Measurements from ENCODE around the gene MRPL40. TPM values are rescaled to one million over a fixed set of nuclear protein-coding genes. Genes with fewer than 3 reads are reported as not detected.
A peak's percentile ranks its signal among the peaks of the same experiment; 100 is the strongest.

Gene MRPL40
- total and polyA plus RNA-seq, 2 donors (not counting 1 experiment from before 2014, with no cell fraction given) = 44.4 to 44.8 TPM

GRCh38 chr22:19406846-19407245 is 25.5 kb upstream of the MRPL40 start:
- no peak overlapping the region for H3K9ac ChIP-seq (ENCODE audit: insufficient read depth, low read length)
- no peaks in the 10 kb centered on the region for H3K4me1 ChIP-seq (ENCODE audit: control insufficient read depth, extremely low read depth, insufficient read depth, low read length)
- no peaks in the 10 kb centered on the region for H3K9me3 ChIP-seq (ENCODE audit: control insufficient read depth, insufficient read depth, low read depth, low read length)
- no peak overlapping the region for H3K27ac ChIP-seq (ENCODE audit: insufficient read depth, low read length)
- TF ChIP-seq EZH2 (IDR thresholded peaks at IDR 0.05; ENCODE audit: low read length, missing control alignments) = no peak
- no peak for DNase-seq (ENCODE audit: low read depth in 2 of 2)
- no peak overlapping the region for H3K4me3 ChIP-seq (replicated peaks in 1 of 4; ENCODE audit: control extremely low read depth in 1 of 4, insufficient read depth in 1 of 4, low read depth in 3 of 4, low read length in 4 of 4)
- peaks cover 8% of the 10 kb centered on the region for H3K79me2 ChIP-seq (ENCODE audit: control insufficient read depth, insufficient read depth, low read length)
- peaks cover 9% of the 10 kb centered on the region for H3K36me3 ChIP-seq (ENCODE audit: control insufficient read depth, insufficient read depth, low read length)
- no peak overlapping the region for H2AFZ ChIP-seq (ENCODE audit: low read length)
- H3K4me2 ChIP-seq (ENCODE audit: extremely low read depth, insufficient read depth, low read length) = no peak overlapping the region
- H3K27me3 ChIP-seq (ENCODE audit: control insufficient read depth, insufficient read depth, low read length) = no peaks in the 10 kb centered on the region
- H4K20me1 ChIP-seq (ENCODE audit: control insufficient read depth, extremely low read depth, insufficient read depth, low read length) = no peaks in the 10 kb centered on the region

DNA sequence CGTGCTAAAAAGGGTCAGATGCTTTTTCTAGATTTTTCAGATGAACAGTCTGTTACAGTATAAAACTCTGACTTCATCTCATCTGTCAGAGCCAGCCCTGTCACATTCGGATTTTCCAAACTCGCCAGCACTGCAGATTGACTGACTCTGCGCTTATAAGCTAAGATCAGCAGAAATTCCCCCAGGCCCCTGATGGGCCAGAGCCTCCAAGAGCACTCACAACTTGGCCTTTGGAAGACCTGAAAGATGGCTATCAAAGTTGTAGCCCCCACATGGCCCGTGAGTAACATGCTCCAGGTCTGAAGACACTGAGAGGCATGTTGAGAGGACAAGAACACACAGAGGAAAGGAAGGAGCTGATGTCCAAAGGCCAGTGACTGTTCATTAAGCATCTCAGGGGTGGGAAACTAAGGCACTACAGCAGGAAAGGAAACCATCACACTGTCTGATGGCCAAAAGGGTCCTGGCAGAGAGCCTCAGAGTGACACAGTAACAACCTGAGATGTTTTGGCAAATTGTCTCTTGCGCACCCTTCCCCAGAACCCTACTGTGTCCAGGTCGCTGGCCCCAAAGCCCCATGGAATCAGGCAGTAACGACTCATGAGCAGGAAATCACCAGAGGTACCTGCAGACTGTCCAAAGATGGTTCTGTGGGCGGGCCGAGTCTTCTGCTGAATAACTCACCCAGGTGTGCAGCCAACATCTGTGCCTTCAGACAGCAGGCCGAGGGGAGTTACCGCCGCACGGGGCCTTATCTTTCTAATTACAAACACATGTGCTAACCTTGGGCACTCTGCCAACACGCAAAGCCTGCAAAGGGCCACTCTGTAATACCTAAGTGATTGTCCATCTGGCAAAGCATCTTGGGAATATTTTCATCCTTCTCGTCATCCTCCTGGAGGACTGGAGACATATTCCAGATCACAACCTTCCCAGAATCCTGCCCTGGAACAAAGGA is 24.4 kb upstream of the MRPL40 start:
- H3K79me2 ChIP-seq (ENCODE audit: control insufficient read depth, insufficient read depth, low read length) = peaks cover 15% of the 10 kb centered on the region
- no peak overlapping the region for H3K27ac ChIP-seq (ENCODE audit: insufficient read depth, low read length)
- H3K9ac ChIP-seq (ENCODE audit: insufficient read depth, low read length) = no peak overlapping the region
- H3K9me3 ChIP-seq (ENCODE audit: control insufficient read depth, insufficient read depth, low read depth, low read length) = no peaks in the 10 kb centered on the region
- H2AFZ ChIP-seq (ENCODE audit: low read length) = no peak overlapping the region
- no peaks in the 10 kb centered on the region for H4K20me1 ChIP-seq (ENCODE audit: control insufficient read depth, extremely low read depth, insufficient read depth, low read length)
- peaks cover 9% of the 10 kb centered on the region for H3K36me3 ChIP-seq (ENCODE audit: control insufficient read depth, insufficient read depth, low read length)
- no peak overlapping the region for H3K4me3 ChIP-seq (replicated peaks in 1 of 4; ENCODE audit: control extremely low read depth in 1 of 4, insufficient read depth in 1 of 4, low read depth in 3 of 4, low read length in 4 of 4)
- TF ChIP-seq EZH2 (IDR thresholded peaks at IDR 0.05; ENCODE audit: low read length, missing control alignments) = no peak
- TF ChIP-seq, protein P1, sequence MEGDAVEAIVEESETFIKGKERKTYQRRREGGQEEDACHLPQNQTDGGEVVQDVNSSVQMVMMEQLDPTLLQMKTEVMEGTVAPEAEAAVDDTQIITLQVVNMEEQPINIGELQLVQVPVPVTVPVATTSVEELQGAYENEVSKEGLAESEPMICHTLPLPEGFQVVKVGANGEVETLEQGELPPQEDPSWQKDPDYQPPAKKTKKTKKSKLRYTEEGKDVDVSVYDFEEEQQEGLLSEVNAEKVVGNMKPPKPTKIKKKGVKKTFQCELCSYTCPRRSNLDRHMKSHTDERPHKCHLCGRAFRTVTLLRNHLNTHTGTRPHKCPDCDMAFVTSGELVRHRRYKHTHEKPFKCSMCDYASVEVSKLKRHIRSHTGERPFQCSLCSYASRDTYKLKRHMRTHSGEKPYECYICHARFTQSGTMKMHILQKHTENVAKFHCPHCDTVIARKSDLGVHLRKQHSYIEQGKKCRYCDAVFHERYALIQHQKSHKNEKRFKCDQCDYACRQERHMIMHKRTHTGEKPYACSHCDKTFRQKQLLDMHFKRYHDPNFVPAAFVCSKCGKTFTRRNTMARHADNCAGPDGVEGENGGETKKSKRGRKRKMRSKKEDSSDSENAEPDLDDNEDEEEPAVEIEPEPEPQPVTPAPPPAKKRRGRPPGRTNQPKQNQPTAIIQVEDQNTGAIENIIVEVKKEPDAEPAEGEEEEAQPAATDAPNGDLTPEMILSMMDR (conservative IDR thresholded peaks at IDR 0.05 in 1 of 2, IDR thresholded peaks at IDR 0.05 in 1 of 2; ENCODE audit: low read depth in 1 of 2, low read length in 2 of 2) = no peak
- H3K4me1 ChIP-seq (ENCODE audit: control insufficient read depth, extremely low read depth, insufficient read depth, low read length) = no peaks in the 10 kb centered on the region
- H3K27me3 ChIP-seq (ENCODE audit: control insufficient read depth, insufficient read depth, low read length) = no peaks in the 10 kb centered on the region
- no peak overlapping the region for H3K4me2 ChIP-seq (ENCODE audit: extremely low read depth, insufficient read depth, low read length)
- peak in 1 of 2 donors; percentile 17 for DNase-seq (ENCODE audit: low read depth in 2 of 2)

DNA sequence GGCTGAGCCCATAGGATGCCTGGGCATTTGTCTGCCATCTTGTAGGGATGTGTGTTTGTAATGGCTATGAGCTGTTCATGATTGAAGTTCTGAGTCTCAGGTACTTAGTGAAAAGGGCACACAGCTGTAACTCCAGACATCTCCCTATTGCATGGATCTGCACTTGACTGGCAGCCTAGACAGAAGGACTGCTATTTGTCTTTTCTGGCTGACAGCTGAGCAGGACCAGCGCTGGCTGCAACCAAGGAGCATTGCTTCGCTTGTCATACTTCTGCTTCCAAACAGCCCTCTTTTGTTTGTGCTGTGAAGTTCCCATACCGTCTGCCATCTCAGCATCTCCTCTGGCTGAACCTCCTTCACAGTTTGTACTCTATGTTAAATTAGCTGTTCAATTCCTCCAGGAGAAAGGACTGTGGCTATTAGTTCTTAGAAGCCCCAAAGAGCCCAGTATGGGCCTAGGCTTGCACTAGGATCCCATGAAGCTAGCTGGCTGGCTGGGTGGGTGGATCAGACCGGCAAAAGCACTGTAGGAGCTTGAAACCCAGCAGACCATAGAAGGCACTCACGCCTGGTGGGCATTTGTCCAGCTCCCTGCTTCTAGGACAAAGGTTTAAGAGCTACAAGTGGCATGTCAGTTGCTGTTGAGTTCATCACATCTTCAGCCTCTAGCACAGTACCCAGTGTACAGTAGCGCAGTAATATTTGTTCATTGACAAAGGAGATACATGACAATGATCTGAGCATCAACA is 21.2 kb upstream of the MRPL40 start:
- Histone ChIP-seq H3K27me3 (ENCODE audit: control insufficient read depth, insufficient read depth, low read length) (no peaks in the 10 kb centered on the region), H3K36me3 (ENCODE audit: control insufficient read depth, insufficient read depth, low read length) (peaks cover 9% of the 10 kb centered on the region), H3K9ac (ENCODE audit: insufficient read depth, low read length) (no peak overlapping the region), H3K79me2 (ENCODE audit: control insufficient read depth, insufficient read depth, low read length) (peaks cover 26% of the 10 kb centered on the region), H2AFZ (ENCODE audit: low read length) (no peak overlapping the region), H3K4me1 (ENCODE audit: control insufficient read depth, extremely low read depth, insufficient read depth, low read length) (no peaks in the 10 kb centered on the region), H3K4me2 (ENCODE audit: extremely low read depth, insufficient read depth, low read length) (no peak overlapping the region), H3K4me3 (replicated peaks in 1 of 4; ENCODE audit: control extremely low read depth in 1 of 4, insufficient read depth in 1 of 4, low read depth in 3 of 4, low read length in 4 of 4) (no peak overlapping the region), H4K20me1 (ENCODE audit: control insufficient read depth, extremely low read depth, insufficient read depth, low read length) (no peaks in the 10 kb centered on the region), H3K9me3 (ENCODE audit: control insufficient read depth, insufficient read depth, low read depth, low read length) (no peaks in the 10 kb centered on the region), H3K27ac (ENCODE audit: insufficient read depth, low read length) (no peak overlapping the region)
- TF ChIP-seq EZH2 (IDR thresholded peaks at IDR 0.05; ENCODE audit: low read length, missing control alignments) = no peak
- TF ChIP-seq, protein P1 (conservative IDR thresholded peaks at IDR 0.05 in 1 of 2, IDR thresholded peaks at IDR 0.05 in 1 of 2; ENCODE audit: low read depth in 1 of 2, low read length in 2 of 2) = no peak
- DNase-seq (ENCODE audit: low read depth in 2 of 2) = no peak
